K562 (cell line): ENCODE results near the gene SHISA7. TPM values are rescaled to one million over a fixed set of nuclear protein-coding genes. Genes with fewer than 3 reads are reported as not detected.

ENCODE experiments used
- ARID3A ChIP-seq: IDR thresholded peaks from 2 replicates; pipeline ENCODE4 v1.6.1; 2012; ENCODE audit warnings: low read depth, low read length, improper control_type of control experiment, borderline replicate concordance
- BCL6 ChIP-seq: fragments of 250-450 bp; sonication (Bioruptor Pico); IDR thresholded peaks from 2 replicates; pipeline ENCODE4 v1.4.0; 2020
- CC2D1A ChIP-seq: fragments of 450-650 bp; IDR thresholded peaks from 2 replicates; pipeline ENCODE4 v1.6.1; 2017; ENCODE audit warnings: mild to moderate bottlenecking
- FOXK2 ChIP-seq, 2 experiments: fragments of 450-650 bp; IDR thresholded peaks in 1 of 2; conservative IDR thresholded peaks in 1 of 2; 2 replicates each; pipeline ENCODE4 v1.6.1; 2016; ENCODE audit warnings: low read depth in 2 of 2, mild to moderate bottlenecking in 1 of 2
- GMEB1 ChIP-seq: fragments of 250-450 bp; sonication (Bioruptor Pico); IDR thresholded peaks from 2 replicates; pipeline ENCODE4 v1.4.0; 2020; ENCODE audit warnings: mild to moderate bottlenecking
- GTF2F1 ChIP-seq: IDR thresholded peaks from 2 replicates; pipeline ENCODE4 v1.6.1; 2011; ENCODE audit warnings: low read depth, low read length, improper control_type of control experiment
- PBX2 ChIP-seq, 2 experiments: IDR thresholded peaks in 1 of 2; conservative IDR thresholded peaks in 1 of 2; 2 replicates each; pipeline ENCODE4 v1.6.1; 2016; ENCODE audit warnings: low read depth in 2 of 2, mild to moderate bottlenecking in 1 of 2, missing compliant biosample characterization in 1 of 2, missing genetic modification characterization in 1 of 2, moderate library complexity in 1 of 2
- ZBTB43 ChIP-seq: sonication (generic); formaldehyde crosslinking; IDR thresholded peaks from 2 replicates; pipeline ENCODE4 v1.8.0; 2023; ENCODE audit warnings: mild to moderate bottlenecking, missing genetic modification reagents
- ZNF165 ChIP-seq: fragments of 250-450 bp; sonication (Bioruptor Pico); IDR thresholded peaks from 2 replicates; pipeline ENCODE4 v1.4.0; 2020; ENCODE audit warnings: borderline replicate concordance
- ZNF77 ChIP-seq: fragments of 250-450 bp; sonication (Bioruptor Pico); IDR thresholded peaks from 2 replicates; pipeline ENCODE4 v1.5.0; 2020
- polyA plus RNA-seq, 8 experiments: library from polyadenylated mRNA; depleted of rRNA in 4 of 8; stranded (reverse) in 5 of 8; unstranded in 3 of 8; fragments of >200 nt; fragmentation: Nextera tagmentation in 2 of 8; fragmentation: Illumina TruSeq in 1 of 8; extraction: Ambion mirVana in 2 of 8; extraction: Trizol in 1 of 8; gene quantifications; 2 replicates each; pipeline versions ENCODE4 v1.2.1 to v1.2.3, GENCODE V29; 2011 to 2014; ENCODE audit warnings: inconsistent platforms in 1 of 8, missing spikeins in 1 of 8
- total RNA-seq, 7 experiments: library from RNA; depleted of rRNA in 6 of 7; stranded (reverse); fragments of >200 nt in 6 of 7; fragmentation: Illumina TruSeq in 2 of 7; extraction: Trizol in 2 of 7; gene quantifications; 2 replicates each; pipeline versions ENCODE4 v1.2.1 to v1.2.3, GENCODE V29; 2011 to 2021; ENCODE audit warnings: low replicate concordance in 1 of 7

The SHISA7 gene
- total and polyA plus RNA-seq, 9 of the 15 experiments (the other 6 are each of a cell fraction or from before 2014, with no cell fraction given), result 0.01 to 0.40 (median 0.07) TPM

GRCh38 chr19:55451965-55452748, 9.1 kb upstream of the SHISA7 start (continued):
- TF ChIP-seq BCL6 (no peak), GMEB1 (CRISPR knock-in tag) (no peak), ARID3A (no peak), FOXK2 (conservative IDR thresholded peaks at IDR 0.05 in 1 of 2, IDR thresholded peaks at IDR 0.05 in 1 of 2; ENCODE audit: low read depth in 2 of 2) (no peak), GTF2F1 (no peak), ZBTB43 (no peak), ZNF165 (no peak), CC2D1A (no peak), PBX2 (CRISPR knock-in tag; IDR thresholded peaks at IDR 0.05; ENCODE audit: low read depth) (no peak), PBX2 (tag; conservative IDR thresholded peaks at IDR 0.05; ENCODE audit: low read depth) (0 out of 2 replicates have a peak, but pooled peaks have one; percentile 7), ZNF77 (CRISPR knock-in tag) (no peak)
